Gastroesophageal sphincter (tissue), 3 donors: ENCODE measurements around the gene INSM1.

Experiments used
- CTCF ChIP-seq, 4 experiments: fragments of 200-600 bp in 2 of 4; fragments of 450-650 bp in 2 of 4; sonication (generic) in 1 of 4; IDR thresholded peaks; one replicate each; pipeline ENCODE4 v1.5.1; 2017 to 2019; ENCODE audit warnings: antibody characterized with exemption in 4 of 4, mild to moderate bottlenecking in 2 of 4, moderate library complexity in 2 of 4
- POLR2AphosphoS5 ChIP-seq: sonication (generic); formaldehyde crosslinking; IDR thresholded peaks from one replicate; pipeline ENCODE4 v1.6.1; 2017; ENCODE audit warnings: antibody characterized with exemption

GRCh38 chr20:20386192-20386591 is 18.3 kb downstream of the INSM1 start:
- TF ChIP-seq POLR2AphosphoS5 (no peak), CTCF (IDR thresholded peaks at IDR 0.05) (no peak)
